Esophagus muscularis mucosa (tissue), 4 donors: ENCODE data around the gene CAMK1D. TPM values are rescaled to one million over a fixed set of nuclear protein-coding genes. Genes with fewer than 3 reads are reported as not detected.
A peak's percentile ranks its signal among the peaks of the same experiment; 100 is the strongest.

Experiments used
- DNase-seq: peaks from one replicate; pipeline ENCODE4 v3.0.0-alpha.2; 2017; ENCODE audit errors: extremely low spot score
- H3K27ac ChIP-seq, 4 donors: fragments of 200-600 bp; sonication (generic); replicated peaks in 1 of 4; 1 replicate in 3 of 4; 2 replicates in 1 of 4; pipeline ENCODE4 v1.5.1; 2016 to 2019; ENCODE audit warnings: mild to moderate bottlenecking in 1 of 4
- H3K27me3 ChIP-seq, 4 donors: fragments of 200-600 bp; sonication (generic); one replicate each; pipeline versions ENCODE4 v1.5.1 to v1.6.0; 2016 to 2019
- H3K36me3 ChIP-seq, 4 donors: fragments of 200-600 bp; sonication (generic); one replicate each; pipeline ENCODE4 v1.5.1; 2016 to 2019
- H3K4me1 ChIP-seq, 4 donors: fragments of 200-600 bp; sonication (generic); one replicate each; pipeline ENCODE4 v1.5.1; 2016 to 2019
- H3K4me3 ChIP-seq, 4 donors: fragments of 200-600 bp; sonication (generic); 1 replicate in 2 of 4; 2 replicates in 2 of 4; pipeline ENCODE4 v1.5.1; 2016 to 2019; ENCODE audit warnings: mild to moderate bottlenecking in 4 of 4, moderate library complexity in 1 of 4
- H3K9me3 ChIP-seq, 4 donors: fragments of 200-600 bp; sonication (generic); 1 replicate in 3 of 4; 2 replicates in 1 of 4; pipeline ENCODE4 v1.5.1; 2016 to 2019
- EP300 ChIP-seq: sonication (generic); formaldehyde crosslinking; IDR thresholded peaks from one replicate; pipeline ENCODE4 v1.6.1; 2017; ENCODE audit warnings: antibody characterized with exemption
- POLR2A ChIP-seq: fragments of 450-650 bp; IDR thresholded peaks from one replicate; pipeline ENCODE4 v1.6.1; 2017; ENCODE audit warnings: antibody characterized with exemption, moderate library complexity, mild to moderate bottlenecking, low read depth
- POLR2AphosphoS5 ChIP-seq, 2 donors: sonication (generic); formaldehyde crosslinking; IDR thresholded peaks; one replicate each; pipeline ENCODE4 v1.6.1; 2017; ENCODE audit warnings: antibody characterized with exemption in 2 of 2
- WGBS: methylation state at CpG from one replicate; pipeline ENCODE4 v1.1.5; 2018; 5-methylcytosine and 5-hydroxymethylcytosine counted together
- intact Hi-C: fragments of 100-400 bp; cut with DNase I; formaldehyde crosslinking; loops from one replicate; pipeline ENCODE4 v1.15.1; 2023
- total RNA-seq, 4 donors: library from RNA; depleted of rRNA; stranded (reverse); fragments of >200 nt; gene quantifications; one replicate each; pipeline versions ENCODE4 v1.1.0 to v1.2.1, GENCODE V29; 2016
- TF ChIP-seq, protein P1 (sequence below), 3 experiments: fragments of 200-600 bp in 2 of 3; fragments of 450-650 bp in 1 of 3; sonication (generic) in 2 of 3; IDR thresholded peaks; one replicate each; pipeline ENCODE4 v1.5.1; 2017 to 2019; ENCODE audit warnings: antibody characterized with exemption in 3 of 3, mild to moderate bottlenecking in 2 of 3, moderate library complexity in 1 of 3

The CAMK1D gene
- total RNA-seq, 4 donors from 2014 or later = 8.4 to 15.4 (median 11.3) TPM

DNA sequence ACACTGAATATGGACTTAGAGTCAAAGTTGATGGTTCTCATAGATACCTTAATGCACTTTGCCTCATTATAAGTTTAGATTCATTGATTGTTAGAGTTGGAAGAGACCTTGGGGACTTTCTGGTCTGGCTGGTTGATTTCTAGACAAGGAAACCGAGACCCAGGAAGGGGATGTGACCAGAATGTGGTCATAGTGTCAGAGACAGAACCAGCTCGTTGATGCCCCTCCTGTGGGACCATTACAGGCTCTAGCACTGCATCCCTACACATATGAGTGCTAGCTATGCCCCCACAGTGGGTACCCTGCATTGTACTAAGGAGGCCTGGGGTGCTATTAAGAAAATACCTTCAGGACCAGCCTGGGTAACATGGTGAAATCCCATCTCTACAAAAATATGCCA lies 306.6 kb downstream of the CAMK1D start:
- H3K36me3 ChIP-seq = no peaks in the 10 kb centered on the region

GRCh38 chr10:12656518-12657142 lies 307.3 kb downstream of the CAMK1D start:
- intact Hi-C loops = loop anchor here (5.0 to 10.0 kb wide), 2 partner anchors 302 to 394 kb away; no protein-coding TSS in a partner anchor

More for the DNA sequence above, 306.6 kb downstream of the CAMK1D start:
- Histone ChIP-seq H3K9me3 (no peaks in the 10 kb centered on the region), H3K4me3 (no peak overlapping the region), H3K27ac (no peak overlapping the region), H3K4me1 (no peaks in the 10 kb centered on the region), H3K27me3 (no peaks in the 10 kb centered on the region)
- intact Hi-C loops = loop anchor here (5.0 to 10.0 kb wide), 2 partner anchors 301 to 394 kb away; no protein-coding TSS in a partner anchor
- no peak for DNase-seq
- TF ChIP-seq EP300 = no peak
- no peak for TF ChIP-seq POLR2A
- TF ChIP-seq POLR2AphosphoS5 (IDR thresholded peaks at IDR 0.05) = no peak
- TF ChIP-seq, protein P1, sequence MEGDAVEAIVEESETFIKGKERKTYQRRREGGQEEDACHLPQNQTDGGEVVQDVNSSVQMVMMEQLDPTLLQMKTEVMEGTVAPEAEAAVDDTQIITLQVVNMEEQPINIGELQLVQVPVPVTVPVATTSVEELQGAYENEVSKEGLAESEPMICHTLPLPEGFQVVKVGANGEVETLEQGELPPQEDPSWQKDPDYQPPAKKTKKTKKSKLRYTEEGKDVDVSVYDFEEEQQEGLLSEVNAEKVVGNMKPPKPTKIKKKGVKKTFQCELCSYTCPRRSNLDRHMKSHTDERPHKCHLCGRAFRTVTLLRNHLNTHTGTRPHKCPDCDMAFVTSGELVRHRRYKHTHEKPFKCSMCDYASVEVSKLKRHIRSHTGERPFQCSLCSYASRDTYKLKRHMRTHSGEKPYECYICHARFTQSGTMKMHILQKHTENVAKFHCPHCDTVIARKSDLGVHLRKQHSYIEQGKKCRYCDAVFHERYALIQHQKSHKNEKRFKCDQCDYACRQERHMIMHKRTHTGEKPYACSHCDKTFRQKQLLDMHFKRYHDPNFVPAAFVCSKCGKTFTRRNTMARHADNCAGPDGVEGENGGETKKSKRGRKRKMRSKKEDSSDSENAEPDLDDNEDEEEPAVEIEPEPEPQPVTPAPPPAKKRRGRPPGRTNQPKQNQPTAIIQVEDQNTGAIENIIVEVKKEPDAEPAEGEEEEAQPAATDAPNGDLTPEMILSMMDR (IDR thresholded peaks at IDR 0.05) = no peak
- 79% methylated on average over 2 of the region's 2 CpGs for WGBS

GRCh38 chr10:12657489-12657888 lies 308.1 kb downstream of the CAMK1D start:
- Histone ChIP-seq H3K9me3 (no peaks in the 10 kb centered on the region), H3K27me3 (no peaks in the 10 kb centered on the region), H3K36me3 (no peaks in the 10 kb centered on the region), H3K4me1 (no peaks in the 10 kb centered on the region), H3K27ac (no peak overlapping the region), H3K4me3 (no peak overlapping the region)
- no peak for TF ChIP-seq EP300
- TF ChIP-seq, protein P1 (IDR thresholded peaks at IDR 0.05) = no peak
- TF ChIP-seq POLR2AphosphoS5 (IDR thresholded peaks at IDR 0.05) = no peak
- TF ChIP-seq POLR2A = no peak
- intact Hi-C loops = loop anchor here (5.0 to 10.0 kb wide), 2 partner anchors 303 to 395 kb away; no protein-coding TSS in a partner anchor
- DNase-seq = no peak
- WGBS = 50% methylated on average over 2 of the region's 2 CpGs

More at GRCh38 chr10:12656518-12657142, 307.3 kb downstream of the CAMK1D start:
- no peak for TF ChIP-seq POLR2AphosphoS5 (IDR thresholded peaks at IDR 0.05)
- TF ChIP-seq, protein P1 (IDR thresholded peaks at IDR 0.05) = peak; percentile 71 to 78 (median 75)
- TF ChIP-seq EP300 = no peak
- no peaks in the 10 kb centered on the region for H3K27me3 ChIP-seq
- no peak for DNase-seq
- no peak overlapping the region for H3K27ac ChIP-seq
- no peaks in the 10 kb centered on the region for H3K36me3 ChIP-seq
- no peaks in the 10 kb centered on the region for H3K4me1 ChIP-seq
- H3K4me3 ChIP-seq = no peak overlapping the region
- WGBS = 85% methylated on average over 4 of the region's 4 CpGs
- no peaks in the 10 kb centered on the region for H3K9me3 ChIP-seq

DNA sequence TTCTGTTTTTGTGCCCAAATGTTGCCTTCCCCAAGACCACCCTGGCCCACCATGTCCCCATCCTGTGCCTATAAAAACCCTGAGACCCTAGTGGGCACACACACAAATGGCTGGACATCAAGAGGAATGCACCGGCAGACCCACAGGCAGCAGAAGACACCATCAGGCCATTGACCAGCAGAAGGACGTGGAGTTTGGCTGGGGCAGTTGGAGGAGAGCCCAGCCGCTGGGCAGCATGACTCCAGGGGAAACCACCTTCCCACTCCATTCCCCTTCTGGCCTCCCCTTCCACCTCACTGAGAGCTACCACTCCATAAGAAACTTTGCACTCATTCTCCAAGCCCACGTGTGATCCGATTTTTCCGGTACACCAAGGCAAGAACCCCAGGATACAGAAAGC lies 309.2 kb downstream of the CAMK1D start:
- intact Hi-C loops = loop anchor here (5.0 to 10.0 kb wide), 2 partner anchors 304 to 396 kb away; no protein-coding TSS in a partner anchor
- no peak overlapping the region for H3K27ac ChIP-seq
- no peaks in the 10 kb centered on the region for H3K9me3 ChIP-seq
- H3K4me3 ChIP-seq = no peak overlapping the region
- H3K36me3 ChIP-seq = no peaks in the 10 kb centered on the region
- no peaks in the 10 kb centered on the region for H3K4me1 ChIP-seq
- no peak for TF ChIP-seq POLR2A
- TF ChIP-seq POLR2AphosphoS5 (IDR thresholded peaks at IDR 0.05) = no peak
- TF ChIP-seq EP300 = no peak
- TF ChIP-seq, protein P1 (IDR thresholded peaks at IDR 0.05) = no peak
- no peaks in the 10 kb centered on the region for H3K27me3 ChIP-seq
- no peak for DNase-seq
- WGBS = 100% methylated on average over 5 of the region's 6 CpGs
